Pulmonary artery endothelial cell (primary cell): ENCODE measurements around the gene C20orf144. TPM values are rescaled to one million over a fixed set of nuclear protein-coding genes. Genes with fewer than 3 reads are reported as not detected.

ENCODE experiments used
- DNase-seq: peaks from one replicate; pipeline ENCODE4 v3.0.0-alpha.2; 2011; ENCODE audit warnings: low read depth, low spot score
- total RNA-seq: library from RNA; depleted of rRNA; stranded (reverse); fragments of >200 nt; gene quantifications from 2 replicates; pipeline ENCODE4 v1.2.3, GENCODE V29; 2014

C20orf144 gene
- total RNA-seq, 1 donor from 2014 or later: under 0.01 TPM

DNA sequence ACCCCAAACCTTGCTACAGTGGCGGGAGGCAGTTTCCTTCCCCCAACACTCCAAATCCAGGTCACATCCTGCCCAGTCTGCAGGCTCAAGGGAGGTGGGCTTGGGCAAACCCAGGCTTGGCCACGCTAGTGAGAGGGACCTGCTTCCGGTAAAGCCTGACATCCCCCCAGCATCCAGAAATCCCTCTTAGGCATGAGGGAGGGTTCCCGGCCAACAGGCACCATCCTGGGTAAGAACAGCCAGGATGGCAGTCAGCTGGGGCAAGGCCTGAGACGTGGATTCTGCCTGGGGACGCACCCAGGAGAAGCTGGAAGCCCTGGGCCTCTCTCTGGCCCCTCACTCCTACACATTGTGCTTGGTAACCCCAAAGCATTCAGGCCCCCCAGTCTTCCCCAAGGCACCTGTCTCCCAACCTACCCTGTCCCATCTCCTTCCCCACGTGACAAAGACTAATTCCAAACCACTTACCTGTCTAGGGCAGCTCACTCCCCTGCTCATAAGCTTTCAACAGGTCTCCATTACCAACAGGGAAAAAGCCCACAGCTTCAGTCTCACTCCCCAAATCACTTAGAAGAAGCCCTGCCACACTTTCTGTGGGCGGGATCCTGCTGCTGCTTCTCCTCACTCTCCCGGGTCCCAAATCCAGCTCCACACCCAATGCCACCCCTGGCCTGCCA is 2.1 kb downstream of the C20orf144 start:
- DNase-seq: no peak

GRCh38 chr20:33664762-33665144 is 2.6 kb downstream of the C20orf144 start:
- no peak for DNase-seq

GRCh38 chr20:33666293-33667244 is 4.4 kb downstream of the C20orf144 start, which contains the start of gene ACTL10:
Gene ACTL10, plus strand, starts transcription at chr20:33666943. Its CDS starts 555 bp downstream, at chr20:33667498.
- DNase-seq: peak; percentile 88

GRCh38 chr20:33667245-33667675 is 5.1 kb downstream of the C20orf144 start:
- no peak for DNase-seq

- no peak for DNase-seq
These were observed 5.7 kb downstream of the C20orf144 start for GRCh38 chr20:33667676-33668465.

GRCh38 chr20:33668466-33669155 is 6.5 kb downstream of the C20orf144 start:
- no peak for DNase-seq

GRCh38 chr20:33669224-33669623 is 7.1 kb downstream of the C20orf144 start:
- DNase-seq: no peak

GRCh38 chr20:33669873-33670640 is 7.9 kb downstream of the C20orf144 start:
- DNase-seq: no peak

DNA sequence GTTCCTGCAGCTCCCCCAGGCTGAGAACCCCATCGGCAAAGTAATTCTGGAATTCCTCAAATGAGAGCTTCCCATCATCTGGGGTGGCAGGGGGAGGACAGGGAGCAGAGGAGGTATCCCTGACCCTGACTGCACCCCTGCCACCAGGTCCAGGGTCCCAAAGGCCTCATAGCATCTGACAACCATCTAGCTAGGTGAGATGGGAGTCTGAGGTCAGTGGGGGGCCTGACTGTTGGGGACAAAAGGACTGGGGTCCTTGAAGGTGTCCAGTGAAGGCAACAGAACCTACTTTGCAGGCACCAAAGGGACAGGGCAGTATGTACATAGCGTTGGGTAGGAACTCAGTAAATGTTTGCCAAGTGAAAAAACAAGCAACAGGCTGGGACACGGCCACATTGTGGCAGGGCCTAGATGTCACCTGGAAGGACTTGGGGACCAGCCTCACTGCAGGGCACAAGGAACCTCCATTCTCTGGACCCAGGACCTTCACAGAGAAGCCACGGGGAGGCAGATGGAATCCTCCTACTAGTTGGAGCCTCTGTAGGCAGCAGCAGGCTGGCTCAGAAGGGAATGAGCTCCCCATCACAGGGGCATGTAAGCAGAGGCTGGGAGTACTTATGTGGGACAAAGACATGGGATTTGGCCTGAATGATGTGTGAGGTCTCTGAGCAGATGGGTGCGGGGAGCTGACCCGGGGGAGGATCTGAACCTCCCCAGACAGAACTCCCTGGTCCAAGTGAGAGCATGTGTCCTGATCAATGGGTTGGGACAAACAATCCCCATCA is 8.8 kb downstream of the C20orf144 start:
- no peak for DNase-seq

- no peak for DNase-seq
These were observed 9.6 kb downstream of the C20orf144 start for GRCh38 chr20:33671573-33672288.

DNA sequence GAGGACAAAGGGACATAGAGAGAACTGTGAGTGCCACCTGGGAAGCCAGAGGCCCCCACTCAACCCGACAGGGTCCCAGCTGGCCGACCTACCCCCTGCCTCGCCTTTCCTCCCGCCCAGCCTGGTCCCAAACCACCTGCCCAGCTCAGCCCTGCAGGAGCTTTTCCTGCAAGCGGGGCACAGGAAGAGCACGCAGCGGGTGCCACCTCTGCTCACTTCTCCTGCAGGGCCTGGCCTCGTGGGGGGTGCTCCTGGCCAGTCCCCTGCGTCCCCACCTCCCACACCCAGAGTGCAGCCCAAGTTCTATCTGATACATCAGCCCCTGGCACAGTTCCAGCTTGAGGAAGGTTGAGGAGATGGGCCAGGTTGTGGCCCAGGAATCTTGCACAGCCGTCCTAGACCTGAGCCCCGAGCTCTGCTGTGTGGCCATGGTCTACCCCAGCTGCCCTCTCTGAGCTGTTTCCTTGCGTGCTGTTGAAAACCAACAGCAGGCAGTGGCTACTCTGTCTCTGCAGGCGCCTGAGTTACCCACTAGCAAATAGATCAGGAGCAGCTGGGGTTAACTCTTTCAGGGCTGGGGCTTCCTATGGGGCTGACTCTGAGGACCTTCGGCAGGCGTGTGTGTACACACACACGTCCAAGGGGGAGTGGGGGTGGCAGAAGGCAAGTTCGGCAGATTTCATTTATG is 10.4 kb downstream of the C20orf144 start:
- no peak for DNase-seq

GRCh38 chr20:33673114-33673409 is 10.9 kb downstream of the C20orf144 start:
- no peak for DNase-seq

- DNase-seq: no peak
These were observed 11.5 kb downstream of the C20orf144 start for GRCh38 chr20:33673410-33674293.

DNA sequence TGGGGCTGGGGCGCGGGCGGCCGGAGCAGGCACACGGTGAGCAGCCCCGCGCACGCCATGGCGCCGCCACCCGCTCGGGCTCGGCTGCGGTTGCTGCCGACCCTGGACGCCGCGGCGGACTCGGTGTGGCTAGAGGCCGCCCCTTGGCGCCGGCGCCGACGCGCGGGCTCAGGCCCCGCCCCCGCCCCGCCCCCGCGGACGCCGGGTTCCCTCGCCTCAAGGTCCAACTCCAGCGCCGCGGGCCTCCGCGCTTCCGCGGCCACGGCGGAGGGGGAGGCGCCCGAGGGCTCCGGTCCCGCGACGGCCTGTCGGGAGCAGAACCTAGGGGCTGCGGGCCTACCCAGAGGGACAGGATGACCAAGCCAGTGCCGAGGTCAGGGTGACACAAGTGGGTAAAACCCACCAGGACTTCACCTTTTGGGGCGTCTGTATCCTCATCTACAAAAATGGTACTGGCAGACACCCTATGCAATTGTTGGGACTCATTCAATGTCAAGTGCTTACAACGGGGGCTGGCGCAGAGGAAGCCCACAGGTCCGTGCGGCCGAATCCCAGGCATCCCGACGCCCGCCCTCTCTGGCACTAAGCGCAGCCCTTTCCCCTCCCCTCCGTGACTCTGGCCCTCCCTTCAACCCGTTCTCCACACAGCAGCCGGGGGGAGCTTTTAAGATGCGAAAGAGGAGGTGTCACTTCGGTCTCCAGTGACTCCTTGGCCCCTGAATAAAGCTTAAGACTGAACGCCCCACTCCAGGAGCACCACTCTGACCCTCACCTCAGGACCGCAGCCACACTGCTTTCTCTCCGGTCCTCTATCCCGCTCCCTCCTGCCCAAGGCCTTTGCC is 12.4 kb downstream of the C20orf144 start, which contains the start of gene NECAB3:
Gene NECAB3, minus strand, starts transcription at position 135 of the 842 bp plus-strand sequence. Its CDS starts 76 bp downstream, at position 59.
- DNase-seq: no peak

DNA sequence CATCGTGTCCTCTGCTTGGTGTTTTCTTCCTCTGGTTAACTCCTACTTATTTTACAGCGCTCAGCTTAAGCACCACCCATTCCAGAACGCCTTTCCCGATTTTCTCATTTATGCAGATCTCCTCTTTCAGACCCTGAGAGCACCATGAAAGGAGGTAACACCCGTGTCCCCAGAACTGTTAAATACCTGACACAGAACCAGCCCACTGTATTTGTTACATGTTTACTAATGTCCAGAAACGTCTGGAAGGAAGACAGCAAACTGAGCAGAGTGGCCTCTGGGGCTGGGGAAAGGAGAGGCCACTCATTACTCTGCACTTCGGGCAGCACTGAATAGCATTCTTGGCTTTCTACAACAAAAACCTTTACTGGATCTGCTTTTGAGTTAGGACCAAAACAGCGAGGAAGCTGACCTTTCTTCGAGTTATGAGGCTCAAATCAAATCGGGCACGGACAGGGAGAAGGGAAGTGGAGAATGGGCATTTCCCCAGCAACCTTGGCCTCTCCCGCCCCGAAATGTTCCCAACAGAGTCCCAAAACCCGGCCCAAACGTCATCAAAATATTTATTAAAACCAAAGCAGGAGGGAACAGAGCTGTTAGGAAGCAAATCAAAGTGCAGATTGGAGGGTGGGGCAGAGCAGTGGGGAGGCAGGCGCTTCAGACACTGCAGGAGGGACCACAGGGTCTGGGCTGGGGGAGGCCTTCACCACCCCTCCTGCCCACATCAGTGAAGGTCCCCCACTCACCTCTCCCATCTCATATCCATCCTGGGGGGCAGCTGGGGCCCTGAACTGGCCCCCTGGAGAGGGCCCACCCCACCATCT is 13.2 kb downstream of the C20orf144 start:
- DNase-seq: no peak
